Activated CD8-positive, alpha-beta memory T cell treated with anti-CD3 and anti-CD28 coated beads, Interleukin-2, amount 10 ng/mL, durations not matched to agents 7 days and 5 days (primary cell): ENCODE measurements around the gene CARD10. TPM values are rescaled to one million over a fixed set of nuclear protein-coding genes. Genes with fewer than 3 reads are reported as not detected.

Experiments used
- ATAC-seq: fragments of 150-1000 bp; cut with Tn5 transposase; one replicate; pipeline ENCODE4 v1.10.0; 2021; ENCODE audit warnings: moderate library complexity
- CTCF ChIA-PET: fragments of 350-600 bp; sonication (Branson Sonifier 250); formaldehyde crosslinking; loops from one replicate; lab custom pipeline; 2021; ENCODE audit warnings: antibody characterized with exemption; lab: Charles Lee
- DNase-seq: peaks from one replicate; pipeline ENCODE4 v3.0.0-alpha.2; 2020
- H3K27ac Mint-ChIP-seq: one replicate; pipeline ENCODE4 v1.8.0; 2021; ENCODE audit warnings: mild to moderate bottlenecking, mixed read lengths
- H3K27me3 Mint-ChIP-seq: one replicate; pipeline ENCODE4 v1.8.0; 2021; ENCODE audit warnings: mixed read lengths
- H3K36me3 Mint-ChIP-seq: one replicate; pipeline ENCODE4 v1.8.0; 2021; ENCODE audit warnings: mild to moderate bottlenecking, mixed read lengths
- H3K4me1 Mint-ChIP-seq: one replicate; pipeline ENCODE4 v1.8.0; 2021; ENCODE audit warnings: mixed read lengths
- H3K4me3 Mint-ChIP-seq: one replicate; pipeline ENCODE4 v1.8.0; 2021; ENCODE audit warnings: mild to moderate bottlenecking, moderate library complexity, mixed read lengths
- H3K9me3 Mint-ChIP-seq: one replicate; pipeline ENCODE4 v1.8.0; 2022; ENCODE audit warnings: low read depth, mixed read lengths
- total RNA-seq, 2 experiments: library from RNA; stranded (reverse); gene quantifications; one replicate each; pipeline ENCODE4 v1.2.3, GENCODE V29; 2021

CARD10 gene
- total RNA-seq, 2 experiments from 2014 or later: 0.16 TPM; not detected in 1

DNA sequence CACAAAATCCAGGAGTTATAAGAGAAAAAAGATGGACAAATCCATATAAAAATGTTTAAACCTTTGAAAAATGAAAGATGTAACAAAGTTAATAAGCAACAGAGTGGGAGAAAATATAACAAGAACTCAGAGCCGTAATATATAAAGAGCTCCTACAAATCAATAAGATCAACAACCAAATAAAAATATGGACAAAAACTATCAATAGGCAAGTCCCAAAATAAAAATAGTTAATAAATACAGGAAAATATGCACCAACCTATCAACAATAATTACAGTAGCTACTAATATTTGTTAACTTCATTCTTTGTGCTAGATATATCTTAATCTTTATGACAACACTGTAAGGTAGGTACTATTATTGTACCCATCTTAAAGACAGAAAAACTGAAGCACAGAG lies 2.8 kb downstream of the CARD10 start:
- Mint-ChIP-seq H3K4me3 (no peak overlapping the region), H3K9me3 (no peaks in the 10 kb centered on the region), H3K27me3 (peaks cover 59% of the 10 kb centered on the region), H3K36me3 (no peaks in the 10 kb centered on the region), H3K27ac (no peak overlapping the region), H3K4me1 (peaks cover 3% of the 10 kb centered on the region)
- DNase-seq (no peak), ATAC-seq (no peak)
- CTCF ChIA-PET: interaction anchor here (1.0 to 1.3 kb wide), 5 partner anchors 11 to 74 kb away, joined by 3 read pairs; no protein-coding TSS in a partner anchor

DNA sequence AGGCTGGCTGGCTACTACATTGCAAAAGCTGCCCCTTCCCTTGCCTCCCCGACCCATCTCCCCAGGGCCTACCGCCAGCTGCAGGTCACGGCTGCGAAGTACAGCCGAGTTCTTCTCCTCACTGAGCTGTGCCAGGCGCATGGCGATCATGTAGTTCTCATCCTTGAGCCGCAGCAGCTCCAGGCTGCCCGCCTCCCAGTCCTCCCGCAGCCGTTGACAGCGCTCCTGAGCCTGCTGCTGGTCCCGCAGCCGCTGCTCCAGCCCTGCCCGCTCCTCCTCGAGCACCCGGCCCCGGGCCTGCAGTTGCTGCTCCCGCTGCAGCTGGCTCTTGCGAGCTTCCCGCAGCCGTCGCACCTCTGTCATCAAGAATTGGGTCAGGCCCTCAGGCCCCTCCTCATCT lies 3.3 kb downstream of the CARD10 start:
- CTCF ChIA-PET: interaction anchor here (0.7 to 1.3 kb wide), 6 partner anchors 11 to 85 kb away, joined by 3 to 4 read pairs (median 3); no protein-coding TSS in a partner anchor
- Mint-ChIP-seq H3K9me3 (no peaks in the 10 kb centered on the region), H3K4me1 (peaks cover 3% of the 10 kb centered on the region), H3K4me3 (no peak overlapping the region), H3K27me3 (peaks cover 54% of the 10 kb centered on the region), H3K36me3 (no peaks in the 10 kb centered on the region), H3K27ac (no peak overlapping the region)
- ATAC-seq (no peak), DNase-seq (no peak)

DNA sequence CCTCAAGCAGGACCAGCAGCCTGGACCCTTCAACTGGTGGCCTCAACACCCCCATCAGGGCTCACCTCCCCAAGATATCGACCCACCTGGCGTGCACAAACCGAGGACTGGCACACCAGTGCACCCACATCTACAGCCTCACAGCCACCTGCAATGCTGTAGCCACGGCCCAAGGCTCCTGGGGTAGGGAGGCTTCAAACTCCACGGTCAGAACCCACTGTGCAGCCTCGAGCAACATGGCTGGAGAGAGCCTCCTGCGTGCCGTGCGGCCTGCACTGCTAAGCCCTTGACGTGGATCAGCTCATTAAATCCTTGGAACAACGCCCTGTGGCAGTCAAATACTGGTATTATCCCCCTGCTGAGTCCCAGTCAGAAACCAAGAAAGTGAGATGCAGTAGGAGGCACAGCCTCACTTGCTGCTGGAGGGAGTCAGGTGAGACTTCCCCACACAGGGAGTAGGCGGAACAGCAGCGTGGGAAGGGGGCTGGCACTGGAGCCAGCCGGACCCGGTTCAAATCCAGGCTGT lies 4.6 kb downstream of the CARD10 start:
- Mint-ChIP-seq H3K27ac (no peak overlapping the region), H3K4me1 (peaks cover 3% of the 10 kb centered on the region), H3K36me3 (no peaks in the 10 kb centered on the region), H3K27me3 (peaks cover 43% of the 10 kb centered on the region), H3K9me3 (no peaks in the 10 kb centered on the region), H3K4me3 (no peak overlapping the region)
- no peak for DNase-seq
- CTCF ChIA-PET: no interaction called here
- no peak for ATAC-seq

DNA sequence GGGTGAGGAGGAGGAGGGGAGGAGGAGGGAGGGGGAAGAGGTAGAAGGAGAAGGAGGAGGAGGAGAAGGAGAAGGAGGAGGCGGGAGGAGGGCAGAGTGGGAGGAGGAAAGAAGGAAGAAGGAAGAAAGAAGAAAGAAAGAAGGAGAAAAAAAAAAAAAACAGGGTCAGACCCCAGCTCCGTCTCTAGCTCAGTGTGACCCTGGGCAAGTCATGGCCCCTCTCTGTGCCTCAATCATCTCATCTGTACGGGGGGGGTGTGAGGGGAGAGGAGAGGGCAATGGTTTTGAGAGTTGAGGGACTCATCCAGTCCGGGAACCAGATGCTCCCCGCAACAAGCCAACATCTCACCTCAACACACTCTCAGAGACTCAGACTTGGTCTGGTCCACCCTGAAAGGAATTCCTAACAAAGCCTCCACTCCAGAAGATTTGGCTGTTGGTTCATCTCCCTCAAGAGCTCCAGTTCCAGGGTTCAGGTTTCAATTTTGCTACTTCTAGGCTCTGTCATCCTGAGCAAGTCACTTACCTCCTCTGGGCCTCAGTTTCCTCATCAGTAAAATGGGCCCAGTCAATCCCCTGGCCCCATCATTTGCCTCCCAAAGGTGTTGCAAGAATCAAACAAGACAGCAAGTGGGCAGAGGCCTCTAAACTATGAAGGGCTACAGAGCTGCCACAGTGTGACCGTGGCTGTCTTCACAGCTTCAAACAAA lies 7.7 kb downstream of the CARD10 start:
- Mint-ChIP-seq H3K27ac (no peak overlapping the region), H3K4me3 (no peak overlapping the region), H3K36me3 (no peaks in the 10 kb centered on the region), H3K4me1 (no peaks in the 10 kb centered on the region), H3K9me3 (no peaks in the 10 kb centered on the region), H3K27me3 (peaks cover 23% of the 10 kb centered on the region)
- ATAC-seq (no peak), DNase-seq (no peak)
- CTCF ChIA-PET: interaction anchor here (0.8 to 1.2 kb wide), 2 partner anchors 12 to 14 kb away, joined by 3 read pairs; no protein-coding TSS in a partner anchor

DNA sequence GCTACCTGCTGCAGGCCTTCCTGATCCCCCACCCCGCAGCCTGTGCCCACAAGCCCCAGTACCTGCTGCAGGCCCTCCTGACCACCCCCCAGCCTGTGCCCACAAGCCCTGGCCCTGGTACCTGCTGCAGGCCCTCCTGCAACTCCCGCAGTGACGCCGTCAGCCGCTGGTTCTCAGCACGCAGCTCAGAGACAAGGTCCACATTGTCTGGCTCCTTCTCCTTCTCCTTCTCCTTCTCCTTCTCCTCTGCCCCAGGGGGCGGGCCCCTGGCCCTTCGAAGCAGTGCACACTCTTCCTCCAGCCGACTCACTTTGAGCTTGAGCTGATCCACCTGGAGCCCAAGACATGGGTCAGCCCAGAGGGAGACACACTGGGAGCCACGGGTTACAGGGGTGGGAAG lies 9.1 kb downstream of the CARD10 start:
- Mint-ChIP-seq H3K4me3 (no peak overlapping the region), H3K4me1 (no peaks in the 10 kb centered on the region), H3K27ac (no peak overlapping the region), H3K36me3 (no peaks in the 10 kb centered on the region), H3K27me3 (peaks cover 12% of the 10 kb centered on the region), H3K9me3 (no peaks in the 10 kb centered on the region)
- ATAC-seq: no peak
- no peak for DNase-seq
- CTCF ChIA-PET: no interaction called here

DNA sequence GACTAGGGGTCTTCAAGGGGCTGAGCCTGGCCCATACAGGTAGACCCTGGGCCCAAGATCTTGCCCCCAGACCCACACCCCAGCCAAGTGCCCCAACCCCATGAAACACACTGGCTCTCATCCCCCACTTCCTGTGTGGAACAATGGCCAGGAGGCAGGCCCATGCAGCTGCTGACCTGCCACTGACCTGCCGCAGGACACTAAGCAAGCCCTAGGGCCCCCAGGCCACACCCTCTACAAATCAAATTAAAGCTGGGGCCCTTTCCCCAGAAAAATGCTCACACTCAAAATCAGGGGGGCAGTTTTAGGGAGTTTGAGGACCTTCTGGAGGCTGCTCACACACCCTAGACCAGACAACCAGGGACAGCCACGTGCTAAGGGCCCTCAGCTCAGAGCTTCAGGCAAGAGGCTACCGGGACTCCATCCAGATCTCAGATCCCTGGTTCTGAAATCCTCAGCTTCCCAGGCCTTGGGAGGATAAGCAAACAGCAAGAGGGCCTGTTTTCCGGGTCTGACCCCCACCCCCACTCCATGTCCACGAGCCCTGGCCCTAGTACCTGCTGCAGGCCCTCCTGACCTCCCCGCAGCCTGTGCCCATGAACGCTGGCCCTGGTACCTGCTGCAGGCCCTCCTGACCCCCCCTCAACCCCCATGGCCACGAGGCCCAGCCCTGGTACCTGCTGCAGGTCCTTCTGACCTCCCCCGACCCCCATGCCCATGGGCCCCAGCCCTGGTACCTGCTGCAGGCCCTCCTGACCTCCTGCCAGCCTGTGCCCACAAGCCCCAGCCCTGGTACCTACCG lies 10.0 kb downstream of the CARD10 start:
- CTCF ChIA-PET: no interaction called here
- DNase-seq: no peak
- H3K27me3 Mint-ChIP-seq: peaks cover 6% of the 10 kb centered on the region
- H3K27ac Mint-ChIP-seq: no peak overlapping the region
- H3K4me1 Mint-ChIP-seq: no peaks in the 10 kb centered on the region
- H3K36me3 Mint-ChIP-seq: no peaks in the 10 kb centered on the region
- H3K9me3 Mint-ChIP-seq: no peaks in the 10 kb centered on the region
- H3K4me3 Mint-ChIP-seq: no peak overlapping the region
- no peak for ATAC-seq

DNA sequence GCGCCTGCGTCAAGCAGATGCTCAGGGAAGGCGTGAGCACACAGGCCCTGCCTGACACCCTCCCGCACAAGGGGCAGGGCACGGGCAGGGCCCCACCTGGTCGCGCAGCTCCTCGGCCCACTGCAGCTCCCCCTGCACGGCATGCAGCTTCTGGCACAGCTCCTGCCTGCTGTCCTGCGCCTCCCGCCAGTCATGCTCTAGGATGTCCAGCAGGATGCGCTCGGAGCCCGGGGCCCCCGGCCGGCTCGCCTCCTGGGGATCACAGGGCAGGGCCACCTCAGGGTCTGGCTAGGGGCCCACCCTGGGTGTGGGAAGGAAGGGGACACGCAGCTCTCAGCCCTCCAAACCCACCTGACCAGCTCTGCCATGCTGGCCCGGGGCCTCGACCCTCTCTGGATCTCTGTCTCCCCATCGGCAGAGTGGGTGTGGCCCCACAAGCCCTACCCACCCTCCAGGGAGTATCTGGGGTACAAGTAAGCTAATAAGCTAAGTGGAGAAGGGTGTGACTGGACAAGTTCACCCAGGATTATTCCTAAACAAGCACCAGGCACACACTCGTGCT lies 10.7 kb downstream of the CARD10 start:
- no peak overlapping the region for H3K27ac Mint-ChIP-seq
- no peaks in the 10 kb centered on the region for H3K9me3 Mint-ChIP-seq
- no peaks in the 10 kb centered on the region for H3K4me1 Mint-ChIP-seq
- no peak overlapping the region for H3K4me3 Mint-ChIP-seq
- ATAC-seq (no peak), DNase-seq (no peak)
- CTCF ChIA-PET: interaction anchor here (1.1 kb wide), 1 partner anchor 62 kb away, joined by 3 read pairs; no protein-coding TSS in a partner anchor
- peaks cover 7% of the 10 kb centered on the region for H3K27me3 Mint-ChIP-seq
- H3K36me3 Mint-ChIP-seq: no peaks in the 10 kb centered on the region

DNA sequence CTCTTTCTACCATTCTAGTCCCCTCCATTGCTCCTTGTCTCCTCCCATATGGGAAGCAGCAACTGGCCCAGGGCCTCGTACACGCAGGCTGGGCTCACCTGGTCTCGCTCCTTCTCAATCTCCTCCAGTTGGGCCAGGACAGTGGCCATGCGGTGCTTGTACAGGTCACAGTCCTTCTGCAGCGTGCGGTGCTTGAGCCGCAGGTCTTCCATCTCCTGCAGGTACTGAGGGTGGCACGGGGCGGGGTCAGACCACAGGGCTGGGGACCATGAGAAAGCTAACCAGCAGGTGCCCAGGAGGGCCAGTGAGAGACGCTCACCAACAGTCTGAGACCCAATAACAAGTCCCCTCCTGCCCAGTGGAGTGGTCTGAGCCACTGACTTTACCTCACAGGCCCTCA lies 11.5 kb downstream of the CARD10 start:
- ATAC-seq (no peak), DNase-seq (no peak)
- H3K27ac Mint-ChIP-seq: no peak overlapping the region

DNA sequence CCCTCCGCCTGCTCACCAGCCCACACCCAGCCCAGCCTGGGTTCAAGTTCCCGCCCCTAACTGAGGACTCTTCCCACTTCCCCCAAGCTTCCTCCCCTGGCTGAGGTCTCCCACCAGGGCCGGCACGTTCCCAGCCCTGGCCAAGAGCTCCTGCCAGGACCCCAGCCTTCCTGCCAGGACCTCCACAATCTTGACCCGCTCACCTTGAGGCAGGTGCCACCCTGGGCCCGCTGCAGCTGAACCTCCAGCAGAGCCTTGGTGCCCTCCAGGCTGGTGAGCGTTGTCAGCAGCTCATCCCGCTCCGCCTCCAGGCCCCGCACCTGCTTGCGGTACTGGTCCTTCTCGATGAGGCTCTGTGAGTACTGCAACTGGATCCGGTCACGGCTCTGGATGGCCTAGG lies 13.2 kb downstream of the CARD10 start:
- Mint-ChIP-seq H3K27ac (no peak overlapping the region), H3K9me3 (no peaks in the 10 kb centered on the region), H3K27me3 (peaks cover 3% of the 10 kb centered on the region), H3K4me1 (peaks cover 12% of the 10 kb centered on the region), H3K36me3 (no peaks in the 10 kb centered on the region), H3K4me3 (no peak overlapping the region)
- ATAC-seq: no peak
- CTCF ChIA-PET: interaction anchor here (0.7 to 2.1 kb wide), 6 partner anchors 8 to 196 kb away, joined by 3 to 9 read pairs (median 4); no protein-coding TSS in a partner anchor
- DNase-seq: no peak

More for the DNA sequence above, 11.5 kb downstream of the CARD10 start:
- Mint-ChIP-seq H3K4me3 (no peak overlapping the region), H3K36me3 (no peaks in the 10 kb centered on the region), H3K4me1 (no peaks in the 10 kb centered on the region), H3K27me3 (peaks cover 5% of the 10 kb centered on the region), H3K9me3 (no peaks in the 10 kb centered on the region)
- CTCF ChIA-PET: interaction anchor here (1.1 to 2.1 kb wide), 2 partner anchors 35 to 63 kb away, joined by 3 to 9 read pairs; no protein-coding TSS in a partner anchor

DNA sequence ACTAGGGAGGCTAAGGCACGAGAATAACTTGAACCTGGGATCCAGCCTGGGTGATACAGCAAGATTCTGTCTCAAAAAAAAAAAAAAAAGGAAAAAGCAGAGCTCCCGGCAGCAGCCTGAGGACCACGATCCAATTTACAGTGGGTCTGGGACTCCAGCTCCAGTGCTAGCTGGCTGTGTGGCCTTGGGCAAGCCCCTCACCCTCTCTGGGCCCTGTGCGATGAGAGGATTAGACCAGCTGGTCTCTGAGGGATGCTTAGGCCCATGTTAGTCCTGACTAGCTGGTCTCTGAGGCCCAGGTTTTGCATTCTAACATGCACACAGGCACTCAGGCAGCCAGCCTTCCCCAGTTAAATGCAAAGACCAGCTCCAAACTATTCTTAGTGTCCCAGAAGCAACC lies 13.7 kb downstream of the CARD10 start:
- Mint-ChIP-seq H3K36me3 (no peaks in the 10 kb centered on the region), H3K27ac (no peak overlapping the region), H3K4me1 (peaks cover 12% of the 10 kb centered on the region), H3K4me3 (no peak overlapping the region), H3K27me3 (peaks cover 3% of the 10 kb centered on the region), H3K9me3 (no peaks in the 10 kb centered on the region)
- CTCF ChIA-PET: interaction anchor here (0.7 to 2.1 kb wide), 5 partner anchors 8 to 196 kb away, joined by 3 to 9 read pairs (median 4); no protein-coding TSS in a partner anchor
- ATAC-seq: no peak
- no peak for DNase-seq

DNA sequence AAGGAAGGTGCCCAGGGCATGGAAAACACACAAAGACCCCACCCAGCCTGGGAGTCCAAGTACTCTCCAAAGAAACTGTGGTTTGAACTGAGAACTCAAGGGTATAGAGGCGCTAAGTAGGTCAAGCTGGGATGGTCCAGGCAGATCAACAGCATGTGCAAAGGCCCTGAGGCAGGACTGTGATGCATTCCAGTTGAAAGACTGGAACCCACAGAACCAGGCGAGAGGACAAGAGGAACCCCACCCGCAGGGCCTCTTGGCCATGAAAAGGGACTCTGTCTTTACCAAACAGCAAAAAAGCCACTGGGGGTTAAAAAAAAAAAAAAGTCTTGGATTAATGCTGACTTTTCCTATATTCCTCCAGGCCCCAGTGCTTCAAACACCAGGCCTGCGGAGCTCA lies 14.3 kb downstream of the CARD10 start:
- Mint-ChIP-seq H3K27ac (no peak overlapping the region), H3K4me1 (peaks cover 12% of the 10 kb centered on the region), H3K4me3 (no peak overlapping the region), H3K9me3 (no peaks in the 10 kb centered on the region), H3K27me3 (peaks cover 3% of the 10 kb centered on the region), H3K36me3 (no peaks in the 10 kb centered on the region)
- ATAC-seq (no peak), DNase-seq (no peak)
- CTCF ChIA-PET: interaction anchor here (1.3 kb wide), 1 partner anchor 11 kb away, joined by 3 read pairs; no protein-coding TSS in a partner anchor

DNA sequence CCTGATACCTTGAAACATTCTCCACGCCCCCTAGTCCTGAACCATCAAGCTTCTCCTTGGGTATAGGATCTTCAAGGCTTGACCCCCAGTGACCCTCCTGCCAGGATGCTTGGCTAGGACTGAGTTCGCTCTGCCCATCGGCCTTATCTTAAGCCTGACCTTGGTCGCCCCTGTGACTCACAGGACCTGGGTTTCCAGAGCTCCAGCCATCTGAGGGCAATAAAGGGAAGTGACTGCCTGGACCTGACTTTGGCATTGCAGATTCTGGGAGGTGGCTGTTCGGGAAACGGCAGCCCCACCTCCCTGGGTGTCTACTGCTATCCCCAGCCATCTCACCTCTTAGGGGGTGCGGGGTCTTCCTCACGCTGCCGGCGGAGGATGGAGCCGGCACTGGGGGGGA lies 15.4 kb downstream of the CARD10 start:
- Mint-ChIP-seq H3K9me3 (no peaks in the 10 kb centered on the region), H3K27ac (no peak overlapping the region), H3K27me3 (peaks cover 3% of the 10 kb centered on the region), H3K4me1 (peaks cover 12% of the 10 kb centered on the region), H3K36me3 (no peaks in the 10 kb centered on the region), H3K4me3 (no peak overlapping the region)
- CTCF ChIA-PET: no interaction called here
- DNase-seq: no peak
- no peak for ATAC-seq

DNA sequence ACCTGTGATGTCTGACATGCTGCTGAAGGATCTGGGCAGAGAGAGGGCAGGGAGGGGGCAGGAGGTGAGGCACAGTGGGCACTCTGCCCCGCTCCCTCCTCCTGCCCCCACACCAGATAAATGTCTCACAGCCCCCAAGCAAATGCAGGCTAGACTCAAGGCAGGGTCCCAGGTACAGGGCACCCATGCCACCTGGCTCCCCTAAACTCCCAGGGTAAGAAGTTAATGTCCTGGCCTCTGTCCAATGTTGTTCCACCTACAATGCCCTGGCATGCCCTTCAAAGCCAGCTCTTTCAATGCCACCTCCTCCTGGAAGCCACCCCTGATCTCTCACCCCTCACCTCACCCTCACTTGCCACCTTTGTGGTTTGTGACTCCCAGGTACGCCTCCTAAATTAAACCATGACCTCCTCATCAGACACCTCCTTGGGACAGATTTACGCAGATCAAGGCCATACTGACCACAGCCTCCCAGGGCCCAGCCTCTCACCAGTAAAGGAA lies 16.0 kb downstream of the CARD10 start:
- no peak for ATAC-seq
- H3K27me3 Mint-ChIP-seq: peaks cover 3% of the 10 kb centered on the region
- no peak overlapping the region for H3K27ac Mint-ChIP-seq
- H3K36me3 Mint-ChIP-seq: no peaks in the 10 kb centered on the region
- CTCF ChIA-PET: no interaction called here
- H3K4me3 Mint-ChIP-seq: no peak overlapping the region
- H3K9me3 Mint-ChIP-seq: no peaks in the 10 kb centered on the region
- peaks cover 12% of the 10 kb centered on the region for H3K4me1 Mint-ChIP-seq
- no peak for DNase-seq
